Lower lobe of right lung (tissue), 2 donors: ENCODE measurements around the gene SLAMF1. TPM values are rescaled to one million over a fixed set of nuclear protein-coding genes. Genes with fewer than 3 reads are reported as not detected.
A peak's percentile ranks its signal among the peaks of the same experiment; 100 is the strongest.

Experiments used
- ATAC-seq, 2 donors: fragments of 200-7000 bp; cut with Tn5 transposase; one replicate each; pipeline ENCODE4 v1.9.1; 2020 to 2022; ENCODE audit warnings: mild to moderate bottlenecking in 2 of 2, moderate library complexity in 2 of 2
- DNase-seq: peaks from one replicate; pipeline ENCODE4 v3.0.0-alpha.2; 2020
- H3K27ac ChIP-seq: fragments of 200-600 bp; one replicate; pipeline ENCODE4 v1.8.0; 2022
- H3K27me3 ChIP-seq: fragments of 200-600 bp; one replicate; pipeline ENCODE4 v1.8.0; 2022; ENCODE audit warnings: low read depth
- H3K36me3 ChIP-seq: fragments of 200-600 bp; one replicate; pipeline ENCODE4 v1.8.0; 2022; ENCODE audit warnings: mild to moderate bottlenecking
- H3K4me1 ChIP-seq: fragments of 200-600 bp; one replicate; pipeline ENCODE4 v1.8.0; 2022
- H3K4me3 ChIP-seq: fragments of 200-600 bp; one replicate; pipeline ENCODE4 v1.8.0; 2022; ENCODE audit warnings: mild to moderate bottlenecking
- H3K9me3 ChIP-seq: fragments of 200-600 bp; one replicate; pipeline ENCODE4 v1.8.0; 2022
- CTCF ChIP-seq: fragments of 200-600 bp; IDR thresholded peaks from one replicate; pipeline ENCODE4 v1.8.0; 2022; ENCODE audit warnings: antibody characterized with exemption, mild to moderate bottlenecking
- intact Hi-C: fragments of 100-400 bp; cut with DNase I; formaldehyde crosslinking; loops from one replicate; pipeline ENCODE4 v1.11.0; 2022
- total RNA-seq: library from RNA; stranded (reverse); fragmentation: NEBNext Ultra II Directional; extraction: Animal tissue kit (Norgen Biotek cat#: 25700); gene quantifications from one replicate; pipeline ENCODE4 v1.2.1, GENCODE V29; 2021
- donor health status: DM: no; HTN: yes; CAD: no; lungs with severe emphysema.

SLAMF1 gene
- total RNA-seq, 1 donor from 2014 or later, result 1.4 TPM

- DNase-seq, result no peak
- Histone ChIP-seq H3K27ac (no peak overlapping the region), H3K4me3 (no peak overlapping the region), H3K9me3 (no peaks in the 10 kb centered on the region), H3K36me3 (no peaks in the 10 kb centered on the region), H3K27me3 (no peaks in the 10 kb centered on the region), H3K4me1 (peaks cover 16% of the 10 kb centered on the region)
- peak in 1 of 2 donors; percentile 31 for ATAC-seq
- intact Hi-C loops, result no loop called here
- no peak for TF ChIP-seq CTCF
Observed at GRCh38 chr1:160641323-160642280, 5.2 kb downstream of the SLAMF1 start.

- no peak for ATAC-seq
- no peak overlapping the region for H3K4me3 ChIP-seq
- H3K36me3 ChIP-seq, result no peaks in the 10 kb centered on the region
- H3K9me3 ChIP-seq, result no peaks in the 10 kb centered on the region
- no peak overlapping the region for H3K27ac ChIP-seq
- no peak for DNase-seq
- no peak for TF ChIP-seq CTCF
- H3K27me3 ChIP-seq, result no peaks in the 10 kb centered on the region
- intact Hi-C loops, result no loop called here
- H3K4me1 ChIP-seq, result peaks cover 11% of the 10 kb centered on the region
Observed at GRCh38 chr1:160640359-160641123, 6.3 kb downstream of the SLAMF1 start.

GRCh38 chr1:160639652-160640051, 7.2 kb downstream of the SLAMF1 start:
- intact Hi-C loops, result no loop called here
- ATAC-seq (no peak), DNase-seq (no peak)
- Histone ChIP-seq H3K4me1 (peaks cover 11% of the 10 kb centered on the region), H3K36me3 (no peaks in the 10 kb centered on the region), H3K27ac (no peak overlapping the region), H3K27me3 (no peaks in the 10 kb centered on the region), H3K9me3 (no peaks in the 10 kb centered on the region), H3K4me3 (no peak overlapping the region)
- TF ChIP-seq CTCF, result no peak

GRCh38 chr1:160638926-160639325, 7.9 kb downstream of the SLAMF1 start:
- TF ChIP-seq CTCF, result no peak
- no peak for DNase-seq
- no peak for ATAC-seq
- intact Hi-C loops, result no loop called here
- Histone ChIP-seq H3K27me3 (no peaks in the 10 kb centered on the region), H3K4me1 (peaks cover 12% of the 10 kb centered on the region), H3K27ac (no peak overlapping the region), H3K4me3 (no peak overlapping the region), H3K36me3 (no peaks in the 10 kb centered on the region), H3K9me3 (no peaks in the 10 kb centered on the region)

- DNase-seq (no peak), ATAC-seq (no peak)
- intact Hi-C loops, result no loop called here
- no peak for TF ChIP-seq CTCF
- Histone ChIP-seq H3K27ac (no peak overlapping the region), H3K4me1 (peaks cover 17% of the 10 kb centered on the region), H3K27me3 (no peaks in the 10 kb centered on the region), H3K36me3 (no peaks in the 10 kb centered on the region), H3K9me3 (no peaks in the 10 kb centered on the region), H3K4me3 (no peak overlapping the region)
Observed at GRCh38 chr1:160638540-160638857, 8.3 kb downstream of the SLAMF1 start.
